ENCODE data around the gene SMAD6. TPM values are rescaled to one million over a fixed set of nuclear protein-coding genes. Genes with fewer than 3 reads are reported as not detected.

Gene SMAD6
- total and polyA plus RNA-seq, 2 of the 4 experiments (the other 2 are of a cell fraction) = 4.8 to 8.5 TPM

GRCh38 chr15:66822114-66822513 lies 120.1 kb downstream of the SMAD6 start:
- no peak overlapping the region for H3K27ac ChIP-seq (ENCODE audit: insufficient read depth, low read length)
- no peak overlapping the region for H2BK5ac ChIP-seq (ENCODE audit: low read depth, low read length, poor library complexity, severe bottlenecking)
- H2BK15ac ChIP-seq (ENCODE audit: low read depth, low read length) = no peak overlapping the region
- no peaks in the 10 kb centered on the region for H3K36me3 ChIP-seq (ENCODE audit: control insufficient read depth, insufficient read depth, low read length)
- peak overlapping the region; percentile 33; the same call in 1 of the 2 replicates for H2AK5ac ChIP-seq (ENCODE audit: low read depth, low read length)
- no peak overlapping the region for H3K23ac ChIP-seq (ENCODE audit: low read depth, low read length)
- no peaks in the 10 kb centered on the region for H3K9me3 ChIP-seq (ENCODE audit: control insufficient read depth, insufficient read depth, low read length)
- H2AFZ ChIP-seq (replicated peaks; ENCODE audit: low read length, poor library complexity) = peak overlapping the region; percentile 56
- H2AK9ac ChIP-seq (replicated peaks; ENCODE audit: low read depth, low read length, poor library complexity) = peak overlapping the region; percentile 63
- no peak overlapping the region for H2BK20ac ChIP-seq (ENCODE audit: low read depth, low read length)
- no peaks in the 10 kb centered on the region for H3K27me3 ChIP-seq (ENCODE audit: control insufficient read depth, insufficient read depth, low read length)
- no TSS peak for BruUV-seq (replicated peaks)
- no peak overlapping the region for H3K4me3 ChIP-seq (ENCODE audit: insufficient read depth, low read depth, low read length)
- H3K4me2 ChIP-seq (ENCODE audit: low read depth, low read length) = no peak overlapping the region
- no peak overlapping the region for H3K18ac ChIP-seq (ENCODE audit: low read depth, low read length)
- no peak overlapping the region for H2BK120ac ChIP-seq (ENCODE audit: low read depth, low read length)
- WGBS, 2 experiments (ENCODE audit: extremely low coverage in 2 of 2, insufficient read length in 1 of 2) = no CpG with 5 or more reads among the region's 8 CpGs
- H4K91ac ChIP-seq (ENCODE audit: insufficient read depth, low read depth, low read length) = no peak overlapping the region
- H3K9ac ChIP-seq (ENCODE audit: low read depth, low read length) = no peak overlapping the region
- dilution Hi-C loops (cut with HindIII; ENCODE audit: low sequenced_read_pairs, unreplicated experiment) = no loop called here
- DNase-seq = no peak
- intact Hi-C loops (cut with micrococcal nuclease) = no loop called here
- no peak overlapping the region for H3K4ac ChIP-seq (ENCODE audit: low read depth, low read length)
- ATAC-seq (ENCODE audit: low read depth) = no peak
- TF ChIP-seq NFE2L2 (IDR thresholded peaks at IDR 0.05; ENCODE audit: low read depth, low read length) = no peak
- TF ChIP-seq MAFK (IDR thresholded peaks at IDR 0.05; ENCODE audit: low read depth, low read length) = no peak
- TF ChIP-seq CTCF (conservative IDR thresholded peaks at IDR 0.05; ENCODE audit: low read depth, low read length) = no peak
- no peak for TF ChIP-seq MXI1 (IDR thresholded peaks at IDR 0.05; ENCODE audit: borderline replicate concordance, low read depth, low read length)
- no peak for TF ChIP-seq CHD1 (IDR thresholded peaks at IDR 0.05; ENCODE audit: low read depth, low read length)
- CTCF ChIA-PET = no interaction called here
- POLR2A ChIA-PET (ENCODE audit: unreplicated experiment) = no interaction called here
- no peak overlapping the region for H4K5ac ChIP-seq (ENCODE audit: low read depth, low read length)
- no peak overlapping the region for H3K56ac ChIP-seq (ENCODE audit: extremely low read depth, insufficient read depth, low read length)
- H3K79me1 ChIP-seq (ENCODE audit: low read depth in 1 of 2, low read length in 2 of 2) = no peaks in the 10 kb centered on the region
- no peaks in the 10 kb centered on the region; the same call in 1 of the 2 replicates for H3K4me1 ChIP-seq (ENCODE audit: control insufficient read depth, insufficient read depth, low read length)
- in situ Hi-C loops (cut with MboI; ENCODE audit: low sequenced_read_pairs) = no loop called here
- 0 out of 2 replicates have a peak, but pooled peaks cover 3% of the 10 kb centered on the region for H3K9me1 ChIP-seq (ENCODE audit: insufficient read depth, low read length)
- H3K14ac ChIP-seq (replicated peaks; ENCODE audit: low read depth, low read length) = no peak overlapping the region; the same call in 1 of the 2 replicates
- no peaks in the 10 kb centered on the region for H4K20me1 ChIP-seq (ENCODE audit: insufficient read depth, low read length)
- H4K8ac ChIP-seq (ENCODE audit: low read depth in 2 of 2, low read length in 2 of 2) = no peak overlapping the region

All from IMR-90 (cell line).